DMS 273 treated with DMSO at 0.1 percent for 48 hours (cell line): ENCODE data around the gene SLC9A9.

Experiments used
- DNase-seq: peaks from one replicate; lab custom pipeline; 2025; lab: John Stamatoyannopoulos, UW

The SLC9A9 gene

GRCh38 chr3:143506190-143506589 is 342.1 kb downstream of the SLC9A9 start:
- no peak for DNase-seq

- DNase-seq: no peak
Observed at GRCh38 chr3:143503325-143503885, 344.9 kb downstream of the SLC9A9 start.

- no peak for DNase-seq
Observed at GRCh38 chr3:143502081-143502480, 346.2 kb downstream of the SLC9A9 start.

GRCh38 chr3:143497382-143497781 is 350.9 kb downstream of the SLC9A9 start:
- no peak for DNase-seq

- no peak for DNase-seq
Observed at GRCh38 chr3:143496191-143496590, 352.1 kb downstream of the SLC9A9 start.

DNA sequence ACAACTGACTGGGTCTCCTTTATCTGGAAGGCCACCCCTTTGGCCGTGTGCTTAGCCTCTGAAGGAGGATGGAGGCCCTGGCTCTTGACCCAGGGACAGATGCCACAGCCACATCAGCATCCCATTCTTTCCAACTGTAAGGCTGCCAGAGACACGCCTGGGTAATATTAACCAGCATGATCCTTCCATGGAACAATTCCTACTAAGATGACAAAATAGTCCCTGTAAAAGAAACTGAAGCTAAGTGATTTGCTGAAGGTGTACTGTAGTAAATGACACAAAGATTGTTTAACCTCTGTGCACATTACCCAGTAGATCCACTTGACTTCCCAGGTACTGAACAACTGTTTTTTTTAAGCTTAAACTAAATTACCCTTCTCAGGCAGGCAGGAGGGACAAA is 352.7 kb downstream of the SLC9A9 start:
- no peak for DNase-seq

DNA sequence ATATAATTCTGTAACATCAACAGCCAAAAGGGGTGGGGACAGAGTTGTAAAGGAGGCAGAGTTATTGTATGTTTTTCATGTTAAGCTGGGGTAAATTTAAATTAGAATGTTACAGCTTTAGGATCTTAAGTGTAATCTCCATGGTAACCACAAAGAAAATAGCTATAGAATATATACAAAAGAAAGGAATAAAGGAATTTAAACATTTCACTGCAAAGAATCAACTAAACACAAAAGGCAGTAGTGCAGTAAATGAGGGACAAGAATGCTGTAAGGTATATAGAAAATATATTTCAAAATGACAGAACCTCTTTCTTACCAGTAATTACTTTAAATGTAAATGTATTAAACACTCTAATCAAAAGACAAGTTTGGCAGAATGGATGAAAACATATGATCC is 361.7 kb downstream of the SLC9A9 start:
- no peak for DNase-seq

DNA sequence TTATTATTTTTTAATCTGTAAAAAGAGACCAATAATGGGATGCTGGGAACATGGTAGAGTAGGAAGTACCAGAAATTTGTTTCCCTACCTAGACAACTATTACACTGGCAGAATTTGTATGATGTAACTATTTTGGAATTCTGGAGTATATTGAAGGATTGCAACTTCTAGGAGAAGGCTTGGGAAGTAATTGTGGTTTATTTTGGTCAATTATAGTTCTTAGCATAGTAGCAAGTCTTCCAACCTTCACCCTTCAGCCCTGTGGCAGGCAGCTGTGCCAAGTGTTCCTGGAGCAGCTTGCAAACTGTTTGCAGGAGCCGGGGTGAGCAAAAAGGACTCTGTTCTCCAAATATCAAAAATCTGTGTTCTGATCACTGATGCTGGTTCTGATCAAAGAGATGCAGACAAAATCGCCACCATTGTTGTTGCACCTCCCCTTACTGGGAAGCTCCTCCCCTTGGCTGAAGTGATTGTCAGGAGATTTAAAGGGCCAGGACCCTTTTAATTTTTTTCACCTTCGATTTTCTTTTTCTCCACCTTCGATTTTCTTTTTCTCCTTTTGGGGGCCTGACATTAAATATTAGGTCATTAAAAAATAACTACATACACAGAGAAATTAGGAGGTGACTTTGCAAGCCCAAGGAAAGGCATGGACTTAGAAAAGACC is 363.3 kb downstream of the SLC9A9 start:
- no peak for DNase-seq

GRCh38 chr3:143483214-143483613 is 365.1 kb downstream of the SLC9A9 start:
- no peak for DNase-seq

DNA sequence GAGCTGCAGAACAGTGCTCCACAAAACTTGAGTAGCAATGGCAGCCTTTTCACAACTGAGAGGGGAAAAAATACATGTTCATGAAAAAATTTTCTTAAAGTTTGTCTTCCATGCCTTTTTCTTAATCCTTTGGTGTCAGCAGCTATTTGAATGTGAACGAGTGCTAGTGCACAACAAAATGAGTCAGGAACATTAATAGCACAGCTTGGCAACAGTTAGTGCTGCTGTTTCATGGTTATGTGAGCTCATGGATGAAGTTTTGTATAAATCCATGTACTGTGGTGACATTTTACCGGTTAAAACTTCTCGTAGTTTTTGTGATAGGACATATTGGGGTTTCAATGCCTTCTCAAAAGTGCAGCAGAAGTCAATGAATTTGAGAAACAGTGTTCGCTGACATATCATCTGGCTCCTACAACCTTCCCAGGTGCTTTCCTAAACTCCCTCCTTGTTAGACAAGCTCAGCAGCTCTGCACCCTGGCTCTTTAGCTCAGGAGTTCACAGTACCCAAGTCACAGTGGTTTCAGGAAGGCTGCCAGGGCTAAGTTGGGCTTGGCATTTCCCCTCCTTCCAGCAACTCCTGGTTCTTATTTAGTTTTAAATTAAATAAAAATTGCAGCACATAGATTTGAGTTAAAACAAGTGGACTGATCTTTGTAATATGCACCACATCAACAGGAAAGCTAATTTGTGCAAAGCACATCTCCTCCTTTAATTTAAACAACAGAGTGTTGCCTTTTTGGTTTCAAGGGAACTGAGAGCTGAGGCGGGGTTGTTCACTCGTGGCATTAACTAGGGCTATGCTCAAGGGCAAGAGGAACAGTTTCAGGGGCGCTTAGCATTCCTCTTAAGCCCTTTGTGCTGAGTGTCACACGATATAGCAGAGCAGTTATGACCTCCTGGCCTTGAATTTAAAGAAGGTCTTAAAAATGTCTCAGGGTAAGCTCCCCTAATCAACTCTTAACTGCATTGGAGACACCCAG is 365.9 kb downstream of the SLC9A9 start:
- DNase-seq: no peak

- no peak for DNase-seq
Observed at GRCh38 chr3:143480344-143480743, 367.9 kb downstream of the SLC9A9 start.

DNA sequence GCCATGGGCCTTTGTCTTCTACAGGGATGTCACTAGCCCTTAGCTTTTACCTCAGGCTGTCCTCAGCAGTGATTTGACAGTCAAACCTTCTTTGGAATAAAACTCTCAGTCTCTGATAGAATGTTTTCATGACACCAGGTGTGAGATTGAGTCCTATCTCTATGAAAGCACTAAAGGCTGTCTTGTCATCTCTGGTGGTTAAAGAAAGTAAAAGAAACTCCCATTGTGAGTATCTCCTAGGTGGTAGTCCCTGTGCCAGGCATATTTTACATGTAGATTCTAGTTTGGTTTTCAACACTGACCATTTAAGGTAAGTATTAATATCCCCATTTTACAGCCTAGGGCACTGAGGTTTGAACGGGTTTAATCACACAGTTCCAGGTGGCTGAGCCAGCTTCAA is 368.5 kb downstream of the SLC9A9 start:
- no peak for DNase-seq

- DNase-seq: no peak
Observed at GRCh38 chr3:143478115-143478693, 370.1 kb downstream of the SLC9A9 start.

DNA sequence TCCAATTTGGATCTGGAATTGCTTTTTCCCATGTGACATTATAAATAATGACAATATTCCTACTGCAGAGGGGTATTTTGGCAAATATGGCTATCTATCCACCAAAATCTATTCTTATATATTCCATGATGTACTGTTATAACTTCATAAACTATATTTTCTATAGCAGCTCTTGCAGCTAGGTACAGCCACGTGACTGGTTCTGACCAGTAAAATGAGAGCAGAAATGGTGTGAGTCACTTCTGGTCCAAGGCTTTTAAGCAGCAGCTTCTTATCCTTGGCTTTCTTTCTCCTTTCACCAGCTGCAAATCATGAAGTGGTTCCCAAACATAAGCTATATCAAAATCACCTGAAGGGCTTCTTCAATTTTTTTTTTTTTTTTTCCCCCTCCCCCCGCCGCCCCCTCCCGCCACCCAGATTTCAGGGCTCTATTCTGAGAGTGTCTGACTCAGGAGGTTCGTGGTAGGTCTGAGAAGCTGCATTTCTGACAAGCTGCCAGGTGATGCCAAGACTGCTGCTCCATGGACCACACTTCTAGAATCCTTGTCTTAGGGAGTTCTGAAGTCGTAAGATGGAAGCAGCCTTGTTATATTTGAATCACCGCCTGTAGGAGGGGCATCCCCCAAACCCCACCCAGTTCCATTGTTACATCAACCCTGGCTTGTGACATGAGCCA is 371.2 kb downstream of the SLC9A9 start:
- DNase-seq: no peak

DNA sequence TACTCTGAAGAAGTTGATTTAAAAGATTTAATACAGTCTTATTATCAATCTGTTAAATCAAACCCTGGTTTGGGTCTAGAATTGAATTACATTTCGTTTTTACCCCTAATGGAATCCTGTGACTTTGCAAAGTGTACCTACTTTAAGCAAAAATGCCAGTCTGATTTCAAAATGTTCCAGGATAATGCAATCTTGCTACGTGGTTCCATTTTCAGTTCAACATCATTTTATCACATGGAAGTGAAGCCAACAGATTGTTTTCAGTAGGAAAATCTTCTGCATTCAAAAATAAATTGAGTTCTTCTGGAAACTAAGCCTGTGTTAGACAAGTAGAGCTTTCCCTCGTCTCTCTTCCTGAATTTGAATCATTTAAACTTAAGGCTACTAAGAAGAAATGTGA is 372.3 kb downstream of the SLC9A9 start:
- no peak for DNase-seq

DNA sequence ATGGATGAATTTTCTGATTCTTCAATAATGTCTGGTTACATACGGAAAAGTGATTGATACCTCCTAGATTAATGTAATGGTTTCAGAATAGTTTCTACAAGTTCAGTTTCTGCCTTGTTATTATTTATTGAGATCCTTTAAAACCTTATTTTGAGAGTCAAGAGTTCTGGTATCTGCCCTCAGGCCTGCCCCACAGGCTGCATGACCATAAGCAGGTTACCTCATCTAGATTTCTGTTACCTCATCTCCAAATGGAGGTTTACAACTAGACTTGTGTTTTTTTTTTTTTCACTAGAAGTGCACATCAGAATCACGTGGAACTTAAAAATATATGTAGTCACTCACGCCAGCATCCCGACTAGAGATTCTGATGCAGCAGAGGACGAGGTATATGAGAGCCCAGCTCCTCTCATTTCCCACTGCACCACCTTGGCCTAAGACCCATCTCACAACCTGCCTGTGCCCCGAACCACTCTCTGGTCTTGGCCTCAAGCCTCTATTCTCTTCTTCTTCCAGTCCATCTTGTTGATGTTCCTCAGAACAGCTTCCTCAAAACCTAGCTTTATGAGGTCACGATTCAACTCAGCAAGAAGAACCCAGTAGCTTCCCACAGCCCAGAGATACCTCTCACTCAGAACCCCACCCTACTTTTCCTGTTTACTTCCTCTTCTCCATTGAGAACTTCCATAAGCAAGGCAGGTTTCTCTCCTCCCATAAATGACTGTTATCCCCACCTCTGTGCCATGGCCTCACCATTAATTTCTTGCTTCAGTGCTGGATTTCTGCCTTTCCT is 375.3 kb downstream of the SLC9A9 start:
- no peak for DNase-seq

DNA sequence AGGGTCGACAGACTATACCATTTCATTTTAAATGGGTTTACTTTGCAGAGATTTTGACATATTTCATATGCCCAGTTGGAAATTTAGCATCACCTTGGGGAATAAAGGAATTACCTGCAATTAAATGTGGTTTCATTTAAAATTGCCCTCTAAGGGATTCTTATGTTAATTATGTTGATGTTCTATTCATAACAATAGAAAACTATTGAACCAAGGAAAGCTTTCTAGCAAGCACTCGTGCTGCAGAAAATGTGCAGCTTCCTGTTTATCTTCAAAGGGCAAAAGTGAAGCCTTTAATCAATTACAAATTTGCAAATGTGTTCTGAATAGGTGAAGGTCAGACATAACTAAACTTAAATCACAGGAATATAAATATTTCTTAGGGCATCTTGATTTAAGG is 376.6 kb downstream of the SLC9A9 start:
- DNase-seq: no peak

DNA sequence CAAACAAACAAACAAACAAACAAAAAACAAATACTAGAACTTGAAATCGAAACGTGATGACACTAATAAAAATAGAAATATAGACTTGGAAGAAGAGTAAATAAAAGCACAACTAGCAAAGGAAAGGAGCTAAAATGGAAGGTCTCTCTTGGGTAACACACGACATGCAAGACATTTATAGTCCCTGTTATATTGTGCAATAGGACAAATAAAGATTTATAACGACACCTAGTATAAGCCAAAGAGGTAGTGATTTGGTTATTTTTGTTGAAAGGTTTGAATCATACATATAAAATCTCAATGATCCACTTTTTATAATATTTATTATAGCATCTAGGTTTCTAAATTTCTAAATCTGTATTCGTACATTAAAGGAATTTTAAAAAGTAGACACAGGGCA is 379.1 kb downstream of the SLC9A9 start:
- DNase-seq: no peak

DNA sequence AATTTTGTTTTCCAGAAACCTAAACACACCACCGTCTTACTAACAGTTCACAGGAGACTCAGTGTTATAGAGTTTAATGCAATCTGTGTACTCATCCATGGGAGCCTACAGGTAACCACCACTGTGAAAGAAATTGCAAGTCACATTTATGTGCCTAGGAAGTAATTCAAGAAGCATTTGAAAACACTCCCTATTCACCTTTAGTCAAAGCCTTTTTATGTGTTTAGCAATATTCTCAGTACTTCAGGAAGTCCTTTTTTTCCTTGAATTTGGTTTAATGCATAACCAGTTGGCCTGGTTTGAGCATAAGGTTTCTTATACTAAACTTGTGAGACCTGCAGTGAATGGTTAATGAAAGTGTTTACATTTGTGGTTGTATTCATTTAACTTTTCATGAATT is 382.6 kb downstream of the SLC9A9 start:
- no peak for DNase-seq

DNA sequence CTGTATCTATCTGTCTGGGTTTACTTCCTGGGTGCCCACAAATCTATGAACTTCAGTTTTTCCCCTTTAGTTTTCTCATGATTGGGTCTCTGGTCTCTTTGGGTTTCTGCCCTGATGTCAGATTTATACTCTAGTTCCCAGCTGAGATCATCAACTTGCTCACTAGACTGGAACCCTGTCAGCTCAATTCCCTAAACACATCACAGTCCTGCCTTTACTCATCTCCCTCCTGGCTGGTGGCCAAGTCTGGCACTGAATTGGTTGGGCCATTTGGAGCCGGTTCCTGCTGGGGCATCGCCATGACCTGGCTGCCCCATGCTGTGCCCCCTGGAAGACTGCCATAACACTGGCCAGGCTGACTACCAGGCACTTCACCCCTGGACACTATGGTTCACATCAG is 383.4 kb downstream of the SLC9A9 start:
- DNase-seq: no peak

DNA sequence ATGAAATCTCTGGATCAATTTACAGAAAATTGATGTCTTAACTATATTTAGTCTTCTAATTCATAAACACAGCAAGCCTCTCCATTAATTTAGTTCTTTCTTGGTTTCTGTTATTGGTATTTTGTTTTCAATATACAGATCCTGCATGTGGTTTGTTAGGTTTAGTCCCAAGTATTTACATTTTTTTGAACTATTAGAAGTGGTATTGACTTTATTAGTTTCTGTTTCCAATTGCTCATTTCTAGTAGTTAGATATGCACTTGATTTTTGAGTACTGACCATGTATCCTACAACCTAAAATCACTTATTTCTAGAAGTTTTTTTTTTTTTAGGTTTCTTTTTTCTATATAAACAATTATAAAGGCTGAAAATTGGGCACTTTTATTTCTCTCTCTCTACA is 392.8 kb downstream of the SLC9A9 start:
- no peak for DNase-seq
